22Rv1 (cell line): ENCODE measurements around the gene KCND2.

Experiments
- CTCF ChIP-seq: fragments of 450-650 bp; IDR thresholded peaks from 2 replicates; pipeline ENCODE4 v1.5.1; 2017; ENCODE audit warnings: mild to moderate bottlenecking
- ZFX ChIP-seq: fragments of 450-650 bp; IDR thresholded peaks from 2 replicates; pipeline ENCODE4 v1.6.1; 2017; ENCODE audit warnings: antibody characterized with exemption, borderline replicate concordance

GRCh38 chr7:120720317-120720716 is 447.3 kb downstream of the KCND2 start:
- TF ChIP-seq CTCF, result no peak
- TF ChIP-seq ZFX, result no peak
